ENCODE results near the gene BGLAP.

Gene BGLAP

GRCh38 chr1:156226782-156227181, 15.2 kb upstream of the BGLAP start:
- H3K36me3 ChIP-seq (ENCODE audit: control insufficient read depth in 1 of 2, insufficient read depth in 2 of 2, low read length in 2 of 2): peaks cover 19 to 30% of the 10 kb centered on the region in 2 donors
- H3K4me1 ChIP-seq (ENCODE audit: control insufficient read depth in 1 of 2, insufficient read depth in 2 of 2, low read length in 2 of 2): peaks cover 0 to 8% of the 10 kb centered on the region in 2 donors
- H3K9me3 ChIP-seq (ENCODE audit: control insufficient read depth in 1 of 2, low read length in 2 of 2): no peaks in the 10 kb centered on the region
- no peak overlapping the region for H3K4me3 ChIP-seq (ENCODE audit: low read depth in 1 of 2, low read length in 2 of 2)
- H3K27me3 ChIP-seq (ENCODE audit: low read depth, low read length): no peaks in the 10 kb centered on the region
- H3K27ac ChIP-seq (ENCODE audit: low read length): no peak overlapping the region

GRCh38 chr1:156228501-156228900, 13.5 kb upstream of the BGLAP start:
- Histone ChIP-seq H3K4me1 (ENCODE audit: control insufficient read depth in 1 of 2, insufficient read depth in 2 of 2, low read length in 2 of 2) (peaks cover 0 to 8% of the 10 kb centered on the region in 2 donors), H3K27me3 (ENCODE audit: low read depth, low read length) (no peaks in the 10 kb centered on the region), H3K36me3 (ENCODE audit: control insufficient read depth in 1 of 2, insufficient read depth in 2 of 2, low read length in 2 of 2) (peaks cover 8 to 18% of the 10 kb centered on the region in 2 donors), H3K4me3 (ENCODE audit: low read depth in 1 of 2, low read length in 2 of 2) (no peak overlapping the region), H3K27ac (ENCODE audit: low read length) (no peak overlapping the region), H3K9me3 (ENCODE audit: control insufficient read depth in 1 of 2, low read length in 2 of 2) (no peaks in the 10 kb centered on the region)

- Histone ChIP-seq H3K36me3 (ENCODE audit: control insufficient read depth in 1 of 2, insufficient read depth in 2 of 2, low read length in 2 of 2) (peaks cover 5 to 24% of the 10 kb centered on the region in 2 donors), H3K27me3 (ENCODE audit: low read depth, low read length) (no peaks in the 10 kb centered on the region), H3K4me1 (ENCODE audit: control insufficient read depth in 1 of 2, insufficient read depth in 2 of 2, low read length in 2 of 2) (peaks cover 0 to 8% of the 10 kb centered on the region in 2 donors), H3K4me3 (ENCODE audit: low read depth in 1 of 2, low read length in 2 of 2) (no peak overlapping the region), H3K9me3 (ENCODE audit: control insufficient read depth in 1 of 2, low read length in 2 of 2) (no peaks in the 10 kb centered on the region), H3K27ac (ENCODE audit: low read length) (no peak overlapping the region)
Measured at GRCh38 chr1:156229809-156230472, 12.0 kb upstream of the BGLAP start.

GRCh38 chr1:156230473-156230837, 11.5 kb upstream of the BGLAP start:
- H3K36me3 ChIP-seq (ENCODE audit: control insufficient read depth in 1 of 2, insufficient read depth in 2 of 2, low read length in 2 of 2): peaks cover 5 to 24% of the 10 kb centered on the region in 2 donors
- H3K4me3 ChIP-seq (ENCODE audit: low read depth in 1 of 2, low read length in 2 of 2): no peak overlapping the region
- H3K4me1 ChIP-seq (ENCODE audit: control insufficient read depth in 1 of 2, insufficient read depth in 2 of 2, low read length in 2 of 2): peaks cover 0 to 4% of the 10 kb centered on the region in 2 donors
- H3K27ac ChIP-seq (ENCODE audit: low read length): no peak overlapping the region
- no peaks in the 10 kb centered on the region for H3K27me3 ChIP-seq (ENCODE audit: low read depth, low read length)
- H3K9me3 ChIP-seq (ENCODE audit: control insufficient read depth in 1 of 2, low read length in 2 of 2): no peaks in the 10 kb centered on the region

- H3K4me1 ChIP-seq (ENCODE audit: control insufficient read depth in 1 of 2, insufficient read depth in 2 of 2, low read length in 2 of 2): peaks cover 0 to 3% of the 10 kb centered on the region in 2 donors
- H3K36me3 ChIP-seq (ENCODE audit: control insufficient read depth in 1 of 2, insufficient read depth in 2 of 2, low read length in 2 of 2): peaks cover 20 to 37% of the 10 kb centered on the region in 2 donors
- no peaks in the 10 kb centered on the region for H3K9me3 ChIP-seq (ENCODE audit: control insufficient read depth in 1 of 2, low read length in 2 of 2)
- no peak overlapping the region for H3K4me3 ChIP-seq (ENCODE audit: low read depth in 1 of 2, low read length in 2 of 2)
- no peaks in the 10 kb centered on the region for H3K27me3 ChIP-seq (ENCODE audit: low read depth, low read length)
- H3K27ac ChIP-seq (ENCODE audit: low read length): no peak overlapping the region
Measured at GRCh38 chr1:156232201-156232894, 9.6 kb upstream of the BGLAP start.

GRCh38 chr1:156233426-156234127, 8.4 kb upstream of the BGLAP start:
- no peak overlapping the region for H3K27ac ChIP-seq (ENCODE audit: low read length)
- peaks cover 20 to 43% of the 10 kb centered on the region in 2 donors for H3K36me3 ChIP-seq (ENCODE audit: control insufficient read depth in 1 of 2, insufficient read depth in 2 of 2, low read length in 2 of 2)
- H3K4me3 ChIP-seq (ENCODE audit: low read depth in 1 of 2, low read length in 2 of 2): no peak overlapping the region
- peaks cover 0 to 3% of the 10 kb centered on the region in 2 donors for H3K4me1 ChIP-seq (ENCODE audit: control insufficient read depth in 1 of 2, insufficient read depth in 2 of 2, low read length in 2 of 2)
- H3K9me3 ChIP-seq (ENCODE audit: control insufficient read depth in 1 of 2, low read length in 2 of 2): no peaks in the 10 kb centered on the region
- no peaks in the 10 kb centered on the region for H3K27me3 ChIP-seq (ENCODE audit: low read depth, low read length)

GRCh38 chr1:156236164-156236563, 5.8 kb upstream of the BGLAP start:
- Histone ChIP-seq H3K4me1 (ENCODE audit: control insufficient read depth in 1 of 2, insufficient read depth in 2 of 2, low read length in 2 of 2) (no peaks in the 10 kb centered on the region), H3K9me3 (ENCODE audit: control insufficient read depth in 1 of 2, low read length in 2 of 2) (no peaks in the 10 kb centered on the region), H3K36me3 (ENCODE audit: control insufficient read depth in 1 of 2, insufficient read depth in 2 of 2, low read length in 2 of 2) (peaks cover 29 to 63% of the 10 kb centered on the region in 2 donors), H3K4me3 (ENCODE audit: low read depth in 1 of 2, low read length in 2 of 2) (no peak overlapping the region), H3K27ac (ENCODE audit: low read length) (no peak overlapping the region), H3K27me3 (ENCODE audit: low read depth, low read length) (no peaks in the 10 kb centered on the region)

GRCh38 chr1:156238248-156238647, 3.7 kb upstream of the BGLAP start:
- H3K9me3 ChIP-seq (ENCODE audit: control insufficient read depth in 1 of 2, low read length in 2 of 2): no peaks in the 10 kb centered on the region
- no peaks in the 10 kb centered on the region for H3K27me3 ChIP-seq (ENCODE audit: low read depth, low read length)
- H3K4me3 ChIP-seq (ENCODE audit: low read depth in 1 of 2, low read length in 2 of 2): no peak overlapping the region
- H3K4me1 ChIP-seq (ENCODE audit: control insufficient read depth in 1 of 2, insufficient read depth in 2 of 2, low read length in 2 of 2): no peaks in the 10 kb centered on the region
- H3K36me3 ChIP-seq (ENCODE audit: control insufficient read depth in 1 of 2, insufficient read depth in 2 of 2, low read length in 2 of 2): peaks cover 29 to 73% of the 10 kb centered on the region in 2 donors
- H3K27ac ChIP-seq (ENCODE audit: low read length): no peak overlapping the region

GRCh38 chr1:156241311-156241811, 623 bp upstream of the BGLAP start:
- peaks cover 11% of the 10 kb centered on the region for H3K27me3 ChIP-seq (ENCODE audit: low read depth, low read length)
- peaks cover 22 to 50% of the 10 kb centered on the region in 2 donors for H3K36me3 ChIP-seq (ENCODE audit: control insufficient read depth in 1 of 2, insufficient read depth in 2 of 2, low read length in 2 of 2)
- H3K27ac ChIP-seq (ENCODE audit: low read length): no peak overlapping the region

GRCh38 chr1:156242738-156243137, 754 bp downstream of the BGLAP start:
- H3K27me3 ChIP-seq (ENCODE audit: low read depth, low read length): peaks cover 11% of the 10 kb centered on the region
- H3K9me3 ChIP-seq (ENCODE audit: control insufficient read depth in 1 of 2, low read length in 2 of 2): no peaks in the 10 kb centered on the region
- no peak overlapping the region for H3K4me3 ChIP-seq (ENCODE audit: low read depth in 1 of 2, low read length in 2 of 2)
- no peak overlapping the region for H3K27ac ChIP-seq (ENCODE audit: low read length)
- H3K4me1 ChIP-seq (ENCODE audit: control insufficient read depth in 1 of 2, insufficient read depth in 2 of 2, low read length in 2 of 2): peaks cover 4 to 24% of the 10 kb centered on the region in 2 donors
- H3K36me3 ChIP-seq (ENCODE audit: control insufficient read depth in 1 of 2, insufficient read depth in 2 of 2, low read length in 2 of 2): peaks cover 14 to 37% of the 10 kb centered on the region in 2 donors

More at GRCh38 chr1:156241311-156241811, 623 bp upstream of the BGLAP start:
- H3K4me3 ChIP-seq (ENCODE audit: low read depth in 1 of 2, low read length in 2 of 2): no peak overlapping the region
- peaks cover 4 to 12% of the 10 kb centered on the region in 2 donors for H3K4me1 ChIP-seq (ENCODE audit: control insufficient read depth in 1 of 2, insufficient read depth in 2 of 2, low read length in 2 of 2)
- no peaks in the 10 kb centered on the region for H3K9me3 ChIP-seq (ENCODE audit: control insufficient read depth in 1 of 2, low read length in 2 of 2)

GRCh38 chr1:156244126-156244525, 2.1 kb downstream of the BGLAP start:
- Histone ChIP-seq H3K4me3 (ENCODE audit: low read depth in 1 of 2, low read length in 2 of 2) (no peak overlapping the region), H3K27ac (ENCODE audit: low read length) (no peak overlapping the region), H3K4me1 (ENCODE audit: control insufficient read depth in 1 of 2, insufficient read depth in 2 of 2, low read length in 2 of 2) (peaks cover 4 to 29% of the 10 kb centered on the region in 2 donors), H3K27me3 (ENCODE audit: low read depth, low read length) (peaks cover 11% of the 10 kb centered on the region), H3K36me3 (ENCODE audit: control insufficient read depth in 1 of 2, insufficient read depth in 2 of 2, low read length in 2 of 2) (peaks cover 13 to 26% of the 10 kb centered on the region in 2 donors), H3K9me3 (ENCODE audit: control insufficient read depth in 1 of 2, low read length in 2 of 2) (no peaks in the 10 kb centered on the region)
